Lung (tissue), 12 donors: ENCODE data around the gene DCP1A. TPM values are rescaled to one million over a fixed set of nuclear protein-coding genes. Genes with fewer than 3 reads are reported as not detected.

Source experiments
- ATAC-seq: fragments of 200-7000 bp; cut with Tn5 transposase; one replicate; pipeline ENCODE4 v1.9.1; 2020; ENCODE audit warnings: moderate number of reproducible peaks; ENCODE audit not compliant: insufficient read depth, low FRiP score
- DNase-seq, 3 donors: peaks; one replicate each; pipeline ENCODE4 v3.0.0-alpha.2; 2013 to 2017
- H3K27ac ChIP-seq, 2 donors: one replicate each; pipeline ENCODE4 v1.5.1; 2013; ENCODE audit warnings: mild to moderate bottlenecking in 2 of 2, moderate library complexity in 2 of 2, control low read depth in 1 of 2, inconsistent platforms in 1 of 2, low read depth in 1 of 2, low read length in 1 of 2
- H3K27me3 ChIP-seq, 3 donors: one replicate each; pipeline ENCODE4 v1.5.1; 2013; ENCODE audit warnings: low read length in 2 of 3; ENCODE audit not compliant: control insufficient read depth in 3 of 3, insufficient read depth in 3 of 3
- H3K36me3 ChIP-seq, 4 donors: one replicate each; pipeline ENCODE4 v1.5.1; 2013; ENCODE audit warnings: low read length in 4 of 4, mild to moderate bottlenecking in 1 of 4, moderate library complexity in 1 of 4; ENCODE audit not compliant: control insufficient read depth in 4 of 4, insufficient read depth in 4 of 4
- H3K4me1 ChIP-seq, 5 donors: one replicate each; pipeline ENCODE4 v1.5.1; 2013; ENCODE audit warnings: low read length in 5 of 5, mild to moderate bottlenecking in 2 of 5, moderate library complexity in 1 of 5; ENCODE audit not compliant: control insufficient read depth in 5 of 5, insufficient read depth in 5 of 5
- H3K4me3 ChIP-seq: one replicate; pipeline ENCODE4 v1.5.1; 2013; ENCODE audit warnings: mild to moderate bottlenecking, control low read depth, moderate library complexity
- H3K9ac ChIP-seq, 2 donors: one replicate each; pipeline ENCODE4 v1.5.1; 2013; ENCODE audit warnings: low read length in 2 of 2, control low read depth in 1 of 2; ENCODE audit not compliant: insufficient read depth in 1 of 2
- H3K9me3 ChIP-seq, 4 donors: one replicate each; pipeline ENCODE4 v1.5.1; 2013; ENCODE audit warnings: low read length in 3 of 4, mild to moderate bottlenecking in 1 of 4, moderate library complexity in 1 of 4; ENCODE audit not compliant: control insufficient read depth in 4 of 4, insufficient read depth in 3 of 4
- CTCF ChIP-seq: IDR thresholded peaks from 2 replicates; pipeline ENCODE4 v1.5.1; 2012; ENCODE audit warnings: mild to moderate bottlenecking; ENCODE audit errors: control extremely low read depth, extremely low read depth
- WGBS, 2 donors: extraction: QIAGEN DNeasy Blood & Tissue Kit; methylation state at CpG; one replicate each; pipeline ENCODE4 v1.1.7; 2013; 5-methylcytosine and 5-hydroxymethylcytosine counted together
- polyA plus RNA-seq, 2 donors: library from polyadenylated mRNA; stranded (reverse); fragments of 200-250 nt; gene quantifications; one replicate each; pipeline ENCODE4 v1.2.1, GENCODE V29; 2013
- total RNA-seq, 2 donors: library from RNA; depleted of rRNA in 1 of 2; stranded (reverse); fragments of >200 nt in 1 of 2; gene quantifications; one replicate each; pipeline ENCODE4 v1.2.1, GENCODE V29; 2014 to 2021
- donor health status: control.
- donor health status: control.
- donor health status: Bipolar disorder and iron deficiency.
- donor health status: healthy.
- donor health status: DM: yes; HTN: yes; CAD: no.

The DCP1A gene
- total and polyA plus RNA-seq, 4 donors = 5.9 to 29.3 (median 14.9) TPM

GRCh38 chr3:53238051-53238850 lies 109.1 kb downstream of the DCP1A start:
- no peak overlapping the region for H3K9ac ChIP-seq
- H3K4me1 ChIP-seq = peaks cover 0 to 23% (median 15%) of the 10 kb centered on the region in 5 donors
- TF ChIP-seq CTCF = no peak
- no peaks in the 10 kb centered on the region for H3K27me3 ChIP-seq
- H3K9me3 ChIP-seq = no peaks in the 10 kb centered on the region
- 82 to 84% methylated on average over 6 of the region's 6 CpGs for WGBS, 2 donors
- peak; percentile 36 for ATAC-seq
- DNase-seq = peak; percentile 53 to 87 (median 77)
- peak overlapping the region; percentile 30 to 78 for H3K27ac ChIP-seq
- no peak overlapping the region for H3K4me3 ChIP-seq
- H3K36me3 ChIP-seq = peaks cover 16 to 51% (median 32%) of the 10 kb centered on the region in 4 donors

GRCh38 chr3:53236112-53236841 lies 111.1 kb downstream of the DCP1A start:
- WGBS, 2 donors = 57 to 58% methylated on average over 9 of the region's 9 CpGs
- DNase-seq (peak in 1 of 3 donors; percentile 39), ATAC-seq (peak; percentile 32)
- Histone ChIP-seq H3K9me3 (no peaks in the 10 kb centered on the region), H3K27ac (peak overlapping the region; percentile 26 to 54), H3K4me3 (no peak overlapping the region), H3K27me3 (no peaks in the 10 kb centered on the region), H3K4me1 (peaks cover 0 to 16% (median 10%) of the 10 kb centered on the region in 5 donors), H3K36me3 (peaks cover 18 to 62% (median 43%) of the 10 kb centered on the region in 4 donors), H3K9ac (no peak overlapping the region)
- no peak for TF ChIP-seq CTCF

- H3K27ac ChIP-seq = peak overlapping the region in 1 of 2 donors; percentile 54
- 76 to 78% methylated on average over 6 of the region's 6 CpGs for WGBS, 2 donors
- peaks cover 23 to 62% (median 41%) of the 10 kb centered on the region in 4 donors for H3K36me3 ChIP-seq
- H3K4me1 ChIP-seq = peaks cover 0 to 16% (median 10%) of the 10 kb centered on the region in 5 donors
- ATAC-seq (no peak), DNase-seq (no peak)
- no peak for TF ChIP-seq CTCF
- no peak overlapping the region for H3K4me3 ChIP-seq
- no peak overlapping the region for H3K9ac ChIP-seq
- no peaks in the 10 kb centered on the region for H3K27me3 ChIP-seq
- no peaks in the 10 kb centered on the region for H3K9me3 ChIP-seq
Measured at GRCh38 chr3:53235545-53235944, 111.8 kb downstream of the DCP1A start.
